Skin epidermis (tissue), 12 donors: ENCODE measurements around the gene STK38.
"Not testable (repeated sequence)": the region's sequence is repeated elsewhere in the genome, so short reads cannot be mapped to it uniquely, and the experiment has no call there.

ENCODE experiments used
- H3K27ac ChIP-seq, 21 experiments: fragments of 200-600 bp; sonication (generic) in 11 of 21; one replicate each; pipeline ENCODE4 v1.5.0; 2020; ENCODE audit warnings: mild to moderate bottlenecking in 3 of 21, inconsistent platforms in 2 of 21, moderate library complexity in 2 of 21
- H3K4me3 ChIP-seq, 7 experiments: fragments of 200-600 bp; sonication (generic) in 2 of 7; one replicate each; pipeline ENCODE4 v1.5.0; 2020; ENCODE audit warnings: inconsistent platforms in 2 of 7, mild to moderate bottlenecking in 2 of 7, moderate library complexity in 1 of 7

The STK38 gene

DNA sequence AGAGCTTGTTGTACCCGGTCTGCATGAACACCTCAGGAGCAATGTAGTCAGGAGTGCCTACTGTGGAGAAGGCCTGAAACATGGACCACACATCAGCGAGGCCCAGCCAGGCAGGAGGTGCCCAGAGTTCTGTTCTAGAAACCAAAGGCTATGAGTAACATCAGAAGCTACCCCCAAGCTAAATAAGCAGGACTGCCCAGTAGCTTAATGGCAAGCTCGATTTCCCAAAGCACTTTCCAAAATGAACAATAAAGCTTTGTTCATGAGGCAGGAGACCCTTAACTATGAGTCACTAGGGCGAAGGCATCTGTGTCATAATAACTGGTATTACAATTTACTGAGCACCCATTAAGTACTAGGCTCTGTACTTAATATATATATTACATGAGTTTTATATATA, 47.4 kb downstream of the STK38 start:
- H3K27ac ChIP-seq = no peak overlapping the region

DNA sequence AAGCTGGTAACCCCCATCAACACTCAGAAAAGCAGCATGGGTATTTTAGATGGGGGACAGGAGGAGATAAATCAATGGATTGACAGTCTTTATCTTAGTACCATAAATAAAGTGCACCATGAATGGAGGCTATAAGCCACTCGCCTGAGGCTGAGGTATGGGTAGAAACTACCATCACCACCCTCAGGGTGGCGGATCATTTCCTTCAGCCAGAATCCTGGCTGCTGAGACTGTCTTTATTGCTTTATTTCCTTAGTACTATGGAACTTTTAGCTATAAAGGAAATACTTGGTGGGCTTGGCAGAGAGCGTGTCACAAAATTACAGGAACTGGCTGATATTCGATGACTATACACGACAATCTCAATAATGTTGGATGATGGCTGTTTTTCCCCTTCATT, 52.2 kb downstream of the STK38 start:
- H3K27ac ChIP-seq = peak overlapping the region in 1 of 21 experiments; percentile 27
- H3K4me3 ChIP-seq = no peak overlapping the region

More for the DNA sequence above, 47.4 kb downstream of the STK38 start:
- H3K4me3 ChIP-seq = no peak overlapping the region

DNA sequence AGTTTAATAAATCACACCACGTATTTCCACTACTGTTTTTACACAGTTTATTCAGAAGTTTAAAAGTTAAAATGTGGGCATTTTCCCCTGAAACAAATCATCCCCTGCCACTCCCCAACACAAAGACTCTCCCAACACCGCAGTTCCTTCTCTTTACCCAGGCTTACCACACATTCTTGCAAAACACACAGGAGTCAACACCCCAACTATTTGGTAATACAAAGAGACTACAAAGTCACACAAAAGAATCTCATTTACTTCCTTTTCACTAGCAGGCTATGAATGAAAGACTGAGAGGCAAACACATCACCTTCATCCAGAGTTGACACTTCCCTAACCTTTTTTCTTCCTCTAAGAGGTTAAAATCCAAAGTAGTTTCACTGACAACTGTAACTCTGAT, 53.4 kb downstream of the STK38 start:
- H3K4me3 ChIP-seq = no peak overlapping the region
- peak overlapping the region in 7 of 21 experiments; percentile 5 to 64 (median 29) for H3K27ac ChIP-seq

DNA sequence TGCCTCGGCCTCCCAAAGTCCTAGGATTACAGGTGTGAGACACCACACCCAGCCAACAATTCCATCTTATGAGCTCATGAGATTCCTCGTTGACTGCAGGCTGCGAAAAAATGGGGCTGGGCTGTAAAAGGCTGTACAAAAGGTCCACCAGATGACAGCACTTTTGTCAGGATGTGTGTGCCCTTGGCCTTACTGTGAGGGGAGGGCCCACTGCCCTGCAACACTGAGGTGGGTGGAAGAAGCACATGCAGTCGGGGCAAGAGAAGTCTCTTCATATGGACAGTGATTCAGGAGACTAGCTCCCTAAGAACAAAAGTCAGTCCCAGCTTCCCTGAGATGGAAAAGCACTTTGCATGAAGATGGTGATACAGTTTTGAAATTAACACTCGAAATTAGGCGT, 54.0 kb downstream of the STK38 start:
- no peak overlapping the region for H3K4me3 ChIP-seq
- H3K27ac ChIP-seq = peak overlapping the region in 6 of 21 experiments; percentile 5 to 64 (median 32)

DNA sequence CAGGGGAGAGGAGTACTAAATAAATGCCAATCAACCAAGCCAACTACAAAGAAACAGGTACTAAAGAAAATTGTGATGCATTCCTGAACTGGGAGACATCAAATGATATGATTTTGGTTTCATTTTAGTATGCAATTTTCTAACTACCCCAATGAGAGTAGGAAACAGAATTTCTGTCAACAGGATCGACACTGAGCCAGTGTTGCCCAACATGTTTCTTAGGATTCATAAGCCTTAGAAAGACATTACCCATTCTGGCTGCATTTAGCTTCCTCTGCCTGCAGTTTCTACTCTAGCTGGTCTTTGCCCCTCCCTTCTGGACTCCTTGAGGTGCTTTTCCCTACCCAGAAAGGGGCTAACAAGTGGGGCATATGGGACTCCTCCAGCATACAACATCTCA, 54.7 kb downstream of the STK38 start:
- no peak overlapping the region for H3K27ac ChIP-seq

DNA sequence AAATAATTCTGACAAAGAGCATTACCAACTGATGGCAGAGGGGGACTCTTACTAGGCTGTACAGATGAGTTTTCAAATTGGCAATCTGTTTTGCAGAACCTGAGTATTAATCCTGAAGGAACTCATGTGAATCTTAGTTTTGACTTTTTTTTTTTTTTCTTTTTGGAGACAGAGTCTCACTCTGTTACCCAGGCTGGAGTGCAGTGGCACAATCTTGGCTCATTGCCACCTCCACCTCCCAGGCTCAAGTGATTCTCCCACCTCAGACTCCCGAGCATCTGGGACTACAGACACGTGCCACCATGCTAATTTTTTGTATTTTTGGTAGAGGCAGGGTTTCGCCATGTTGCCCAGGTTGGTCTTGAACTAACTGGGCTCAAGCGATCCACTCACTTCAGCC, 55.2 kb downstream of the STK38 start:
- H3K4me3 ChIP-seq = no peak overlapping the region
- no peak overlapping the region for H3K27ac ChIP-seq

More for the DNA sequence above, 54.7 kb downstream of the STK38 start:
- no peak overlapping the region for H3K4me3 ChIP-seq

DNA sequence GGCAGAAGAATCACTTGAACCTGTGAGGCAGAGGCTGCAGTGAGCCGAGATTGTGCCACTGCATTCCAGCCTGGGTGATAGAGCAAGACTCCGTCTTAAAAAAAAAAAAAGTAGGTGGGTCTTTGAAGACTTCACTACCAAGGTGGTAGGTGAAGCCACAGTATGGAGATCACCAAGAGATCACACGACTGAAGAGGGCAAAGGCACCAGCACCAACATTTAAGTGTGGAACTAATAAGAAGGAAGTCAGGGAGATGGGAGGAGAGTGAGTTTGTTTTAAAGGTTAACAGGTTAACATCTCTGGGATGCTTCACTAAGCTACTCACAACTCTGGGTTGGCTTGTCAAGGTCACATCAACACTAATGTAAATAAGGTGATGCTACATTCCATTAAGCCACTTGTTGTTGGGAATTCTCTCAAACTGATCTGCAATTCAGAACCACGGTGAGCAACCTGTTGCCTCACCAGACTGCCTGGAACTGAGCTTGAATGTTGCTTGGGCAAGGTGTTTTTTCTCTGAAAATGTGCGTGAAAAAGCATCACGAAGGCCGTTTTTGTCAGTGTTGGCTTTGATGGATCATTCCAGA, 55.8 kb downstream of the STK38 start:
- Histone ChIP-seq H3K27ac (no peak overlapping the region), H3K4me3 (no peak overlapping the region)

DNA sequence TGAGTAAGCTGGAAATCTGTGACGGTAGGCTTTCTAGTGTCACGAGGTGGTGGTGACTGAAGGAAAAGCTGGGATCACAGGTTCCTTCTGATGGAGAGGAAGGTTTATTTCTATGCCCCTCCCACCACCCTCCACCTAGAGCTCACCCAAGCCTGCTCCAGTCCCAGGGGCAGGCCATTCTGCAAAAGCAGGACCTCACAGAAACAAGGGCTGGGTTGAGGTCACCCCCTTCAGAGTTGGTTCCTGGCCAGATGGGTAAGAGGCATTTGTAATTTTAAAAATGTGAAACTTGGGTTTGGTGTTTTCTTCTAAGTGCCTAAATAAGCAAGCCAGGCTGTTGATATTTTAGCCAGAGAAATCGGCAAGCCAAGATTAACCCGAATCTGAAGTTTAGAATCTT, 57.9 kb downstream of the STK38 start:
- Histone ChIP-seq H3K27ac (no peak overlapping the region), H3K4me3 (no peak overlapping the region)

DNA sequence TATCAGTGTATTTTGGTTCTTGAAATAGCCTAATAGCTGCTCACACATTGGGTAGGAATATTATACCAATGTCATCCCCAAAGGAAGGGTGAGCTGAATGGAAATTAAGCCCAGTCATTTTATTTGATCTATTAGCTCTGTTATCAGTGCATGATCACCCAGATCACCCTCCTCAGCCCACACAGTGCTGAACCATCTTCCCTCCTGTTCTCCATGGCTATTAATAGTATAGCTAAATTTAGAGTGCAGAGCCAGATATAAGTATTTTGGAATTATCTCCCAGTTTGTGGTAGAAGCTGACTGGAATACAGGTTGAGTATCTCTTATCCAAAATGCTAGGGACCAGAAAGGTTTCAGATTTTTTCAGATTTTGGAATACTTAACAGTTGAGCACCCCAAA, 59.1 kb downstream of the STK38 start:
- Histone ChIP-seq H3K4me3 (no peak overlapping the region), H3K27ac (no peak overlapping the region)

DNA sequence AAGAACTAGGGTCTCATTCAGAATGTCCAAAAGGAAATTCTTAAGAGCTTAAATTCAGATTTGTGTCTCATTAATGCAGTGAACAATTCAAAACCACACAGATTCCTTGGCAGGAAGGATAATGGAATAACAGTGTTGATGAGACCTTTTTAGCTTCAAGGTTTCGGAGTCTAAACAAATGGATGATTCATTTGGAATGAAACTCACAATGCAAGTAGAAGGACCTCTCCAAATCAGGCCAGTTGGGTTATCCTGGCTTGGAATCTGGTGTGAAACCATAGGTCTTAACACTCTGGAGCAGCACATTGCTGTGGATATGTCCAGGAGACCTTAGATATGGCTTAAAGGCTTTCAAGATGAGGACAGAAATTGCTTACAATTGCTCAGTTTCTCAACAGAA, 59.6 kb downstream of the STK38 start:
- Histone ChIP-seq H3K27ac (no peak overlapping the region), H3K4me3 (no peak overlapping the region)

DNA sequence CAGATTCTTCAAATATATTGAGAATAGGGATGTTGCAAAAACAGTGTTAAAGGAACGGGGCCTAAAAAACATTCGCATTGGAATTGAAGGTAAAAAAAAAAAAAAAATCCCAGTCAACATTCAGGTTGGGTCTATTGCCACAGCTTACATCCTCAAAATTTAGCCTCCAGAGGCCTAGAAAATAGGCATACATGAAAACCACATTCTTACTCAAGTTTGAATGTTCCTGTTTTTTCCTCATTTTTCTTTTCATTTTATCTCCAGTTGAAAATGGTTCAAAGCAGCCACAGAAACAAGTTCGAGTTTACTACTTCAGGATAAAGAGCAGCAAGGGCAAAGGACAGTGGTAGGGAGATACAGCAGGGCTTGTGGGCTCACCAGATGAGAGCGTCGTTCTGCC, 62.5 kb downstream of the STK38 start:
- Histone ChIP-seq H3K27ac (no peak overlapping the region), H3K4me3 (no peak overlapping the region)

DNA sequence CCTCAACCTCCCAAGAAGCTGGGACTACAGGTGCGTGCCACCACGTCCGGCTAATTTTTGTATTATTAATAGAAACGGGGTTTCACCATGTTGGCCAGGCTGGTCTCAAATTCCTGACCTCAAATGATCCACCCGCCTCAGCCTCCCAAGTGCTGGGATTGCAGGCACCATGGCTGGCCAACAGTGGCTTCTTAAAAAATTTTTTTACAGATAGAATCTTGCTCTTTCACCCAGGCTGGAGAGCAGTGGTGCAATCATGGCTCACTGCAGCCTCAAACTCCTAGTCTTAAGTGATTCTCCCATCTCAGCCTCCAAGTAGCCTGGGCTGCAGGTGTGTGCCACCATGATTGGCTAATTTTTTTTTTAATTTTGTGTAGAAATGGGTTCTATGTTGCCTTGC, 64.0 kb downstream of the STK38 start:
- H3K27ac ChIP-seq, H3K4me3 ChIP-seq: not testable (repeated sequence)

DNA sequence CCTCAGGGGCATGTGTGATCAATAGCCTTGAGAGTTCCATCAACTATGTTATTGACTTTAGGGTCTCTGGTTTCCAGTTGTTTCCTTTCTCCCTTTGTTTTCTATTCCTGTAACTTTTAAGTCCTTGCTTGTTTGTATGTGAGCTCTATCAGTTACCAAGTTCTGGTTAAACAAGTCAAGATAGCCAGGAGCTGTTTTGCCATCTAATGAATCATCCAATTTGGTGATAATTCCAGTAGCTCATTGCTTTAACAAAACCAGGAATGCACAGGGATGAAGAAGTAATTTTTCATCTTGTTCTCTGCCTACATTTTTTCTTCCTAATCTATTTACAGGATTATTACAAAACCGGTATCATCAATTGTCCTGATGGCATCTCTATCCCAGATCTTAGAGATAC, 68.0 kb downstream of the STK38 start:
- Histone ChIP-seq H3K27ac (peak overlapping the region in 1 of 21 experiments; percentile 31), H3K4me3 (no peak overlapping the region)

DNA sequence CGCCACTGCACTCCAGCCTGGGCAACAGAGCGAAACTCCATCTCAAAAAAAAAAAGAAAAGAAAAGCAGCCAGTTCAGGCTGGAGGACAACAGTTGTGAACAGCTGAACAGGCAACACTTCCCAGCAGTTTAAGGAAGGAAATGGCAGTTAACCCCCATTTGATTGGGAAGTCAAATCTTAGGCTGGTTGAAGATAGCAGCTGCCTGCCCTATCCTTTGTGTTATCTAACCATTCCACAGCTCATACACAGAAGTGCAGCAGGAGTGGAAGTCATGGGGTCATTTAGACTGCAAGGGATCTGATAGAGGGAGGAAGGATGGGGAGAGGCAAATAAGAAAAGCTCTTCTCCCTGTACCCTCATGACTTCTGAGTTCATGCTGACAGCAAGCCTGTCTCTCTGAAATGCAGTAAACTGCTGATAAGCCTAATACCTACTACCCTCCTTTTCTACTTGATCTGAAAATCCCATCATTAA, 69.2 kb downstream of the STK38 start:
- no peak overlapping the region for H3K4me3 ChIP-seq
- peak overlapping the region in 1 of 21 experiments; percentile 11 for H3K27ac ChIP-seq

DNA sequence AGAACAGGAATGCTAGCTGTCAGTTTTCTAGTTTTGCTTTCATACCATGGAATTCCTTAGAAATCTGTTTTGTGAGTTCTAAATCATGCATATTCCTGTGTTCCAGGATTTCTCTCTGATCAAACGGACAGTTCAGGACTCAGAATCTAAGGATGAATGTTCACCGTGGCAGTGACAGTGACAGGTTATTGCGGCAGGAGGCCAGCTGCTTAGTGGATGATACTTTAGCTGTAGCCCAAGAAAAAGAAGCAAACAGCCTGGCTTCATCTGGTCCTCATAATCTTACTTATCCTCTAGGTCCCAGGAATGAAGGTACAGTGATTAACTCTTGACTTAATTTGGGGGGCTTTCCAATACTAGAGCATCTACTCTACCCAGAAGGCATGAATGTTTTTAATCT, 77.3 kb downstream of the STK38 start:
- H3K4me3 ChIP-seq = no peak overlapping the region
- H3K27ac ChIP-seq = no peak overlapping the region

DNA sequence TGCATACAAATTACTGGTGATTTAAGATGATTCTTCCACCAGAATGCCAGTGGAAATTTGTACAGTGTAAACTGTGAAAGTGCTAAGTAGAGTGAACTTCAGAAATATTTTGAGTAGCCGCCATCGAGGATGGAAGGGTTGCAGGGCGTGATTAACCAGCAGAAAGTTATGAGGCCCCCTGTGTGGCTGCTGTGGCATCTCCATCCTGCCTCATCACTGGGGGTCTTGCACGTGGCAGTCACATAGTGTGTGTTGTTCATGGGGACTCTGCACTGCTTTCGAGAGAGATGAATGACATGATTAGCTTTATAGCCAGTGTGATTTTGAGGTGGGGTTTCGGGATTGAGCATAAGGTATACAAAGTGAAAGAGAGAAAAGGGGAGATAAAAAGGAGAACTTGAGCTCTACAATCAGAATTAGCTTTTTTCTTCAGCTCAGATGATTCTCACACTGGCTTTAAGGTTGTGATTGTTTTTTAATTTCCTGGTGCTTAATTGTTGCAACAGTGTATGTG, 78.1 kb downstream of the STK38 start:
- H3K4me3 ChIP-seq = no peak overlapping the region
- H3K27ac ChIP-seq = peak overlapping the region in 1 of 21 experiments; percentile 2

DNA sequence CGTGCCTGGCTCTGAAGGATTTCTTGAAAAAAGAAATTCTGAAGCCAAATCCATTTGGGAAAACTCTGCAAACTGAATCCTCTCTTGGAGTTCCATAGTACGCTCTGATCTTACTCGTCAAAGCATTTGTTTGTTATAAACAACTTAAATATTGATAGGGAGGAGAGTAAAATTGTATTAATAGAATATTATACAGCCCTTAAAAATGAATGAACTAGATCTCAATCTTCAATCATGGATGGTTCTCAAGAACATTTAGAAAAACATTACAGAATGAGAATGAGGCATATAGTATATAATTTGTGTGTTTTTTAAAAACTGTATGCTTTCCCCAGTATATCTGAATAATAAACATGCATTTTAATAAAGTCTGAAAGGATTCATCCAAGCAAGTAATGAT, 79.7 kb downstream of the STK38 start:
- Histone ChIP-seq H3K27ac (no peak overlapping the region), H3K4me3 (no peak overlapping the region)

DNA sequence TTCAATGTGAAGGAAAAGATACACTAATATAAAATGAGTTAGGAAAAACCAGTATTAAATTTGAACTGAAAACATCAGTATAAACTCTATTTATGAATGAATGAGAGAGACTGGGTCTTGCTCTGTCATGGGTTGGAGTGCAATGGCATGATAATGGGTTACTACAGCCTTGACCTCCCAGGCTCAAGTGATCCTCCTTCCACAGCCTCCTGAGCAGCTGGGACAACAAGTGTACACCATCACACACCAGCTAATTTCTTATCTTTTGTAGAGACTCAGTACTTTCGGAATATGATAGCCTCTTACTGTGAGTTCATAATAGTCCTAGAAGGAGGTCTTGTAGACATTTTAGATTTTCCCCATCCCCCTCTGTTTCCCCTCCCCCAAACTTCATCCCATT, 83.0 kb downstream of the STK38 start:
- H3K27ac ChIP-seq = no peak overlapping the region

DNA sequence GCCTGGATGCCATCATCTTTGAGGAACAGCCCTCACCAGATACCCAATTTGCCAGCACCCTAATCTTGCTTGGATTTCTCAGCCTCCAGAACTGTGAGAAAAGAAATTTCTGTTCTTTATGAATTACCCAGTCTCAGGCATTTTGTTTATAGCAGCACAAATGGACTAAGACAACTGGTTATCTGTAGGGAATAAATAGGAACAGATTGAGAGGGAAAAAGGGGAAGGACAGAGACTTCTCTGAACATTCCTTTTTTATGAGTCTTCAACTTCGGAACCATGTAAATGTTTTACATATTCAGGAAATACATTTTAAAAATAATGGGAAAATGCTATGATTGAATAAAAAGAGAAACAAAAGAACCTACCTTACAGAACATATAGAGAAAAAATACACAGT, 83.6 kb downstream of the STK38 start:
- H3K27ac ChIP-seq = peak overlapping the region in 2 of 21 experiments; percentile 11 to 12
- no peak overlapping the region for H3K4me3 ChIP-seq

More for the DNA sequence above, 83.0 kb downstream of the STK38 start:
- no peak overlapping the region for H3K4me3 ChIP-seq

DNA sequence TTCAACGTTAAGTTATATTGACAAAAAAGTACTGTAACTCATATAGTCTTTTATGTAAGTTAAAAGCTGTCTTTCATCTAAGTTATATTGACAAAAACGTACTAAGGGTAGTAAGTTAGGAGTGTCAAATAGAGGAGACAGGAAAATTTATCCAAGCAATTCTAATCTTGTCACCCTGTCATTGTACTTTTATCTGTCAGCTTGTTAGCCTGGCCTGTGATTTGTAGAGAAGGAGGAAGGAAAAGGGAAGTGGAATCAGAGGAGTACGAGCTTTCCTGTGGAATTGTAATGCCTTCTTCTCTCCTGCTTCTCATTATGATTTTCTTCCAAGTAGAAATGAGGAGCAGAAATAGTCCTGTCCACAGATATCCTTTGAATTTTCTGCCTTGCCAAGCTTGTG, 85.6 kb downstream of the STK38 start:
- H3K27ac ChIP-seq = no peak overlapping the region
- H3K4me3 ChIP-seq = no peak overlapping the region

DNA sequence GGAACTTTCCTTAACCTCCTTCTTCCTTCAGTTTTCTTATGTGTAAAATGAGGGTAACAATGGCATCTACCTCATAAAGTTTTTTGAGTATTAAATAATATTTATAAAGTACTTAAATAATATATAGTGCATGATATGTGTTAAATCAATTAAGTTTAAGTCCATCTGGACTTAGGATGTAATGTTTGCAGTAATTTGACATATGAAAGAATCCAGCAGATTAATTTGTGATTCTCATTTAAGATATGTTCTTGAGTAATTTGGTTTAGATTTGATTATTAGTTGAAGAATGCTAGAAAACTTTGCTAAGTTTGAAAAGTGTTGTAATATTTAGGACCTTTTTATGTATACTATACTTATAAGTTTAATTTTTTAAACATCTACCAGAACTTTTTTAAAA, 86.4 kb downstream of the STK38 start:
- no peak overlapping the region for H3K27ac ChIP-seq
- no peak overlapping the region for H3K4me3 ChIP-seq

DNA sequence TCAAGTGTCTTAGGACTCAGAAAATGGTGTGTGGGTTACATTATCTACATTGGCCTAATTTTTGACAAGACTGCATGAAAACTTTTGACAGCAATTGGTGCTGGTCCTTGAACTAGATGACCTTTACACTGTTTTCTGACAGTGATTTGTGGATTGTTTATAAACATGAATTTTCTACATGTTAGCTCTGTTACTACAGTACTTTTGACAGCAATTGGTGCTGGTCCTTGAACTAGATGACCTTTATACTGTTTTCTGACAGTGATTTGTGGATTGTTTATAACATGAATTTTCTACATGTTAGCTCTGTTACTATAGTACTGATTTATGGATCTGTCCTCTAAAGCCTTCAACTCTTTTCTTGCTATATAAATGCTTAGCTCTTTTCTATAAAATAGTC, 87.8 kb downstream of the STK38 start:
- no peak overlapping the region for H3K27ac ChIP-seq
- H3K4me3 ChIP-seq = no peak overlapping the region
